ENCODE results near the gene DHCR24.

DHCR24 gene

GRCh38 chr1:54846301-54846700 lies 40.7 kb downstream of the DHCR24 start:
- Histone ChIP-seq H3K4me3 (ENCODE audit: low read length, poor library complexity, severe bottlenecking) (no peak overlapping the region), H3K36me3 (ENCODE audit: insufficient read depth, low read length) (peaks cover 61% of the 10 kb centered on the region; the same call in 1 of the 2 replicates), H3F3A (ENCODE audit: low read depth) (no peaks in the 10 kb centered on the region), H2AFZ (ENCODE audit: low read length) (no peak overlapping the region), H3K9me3 (ENCODE audit: insufficient read depth, low read depth, low read length) (no peaks in the 10 kb centered on the region), H3K27me3 (ENCODE audit: insufficient read depth, low read length, poor library complexity, severe bottlenecking) (no peaks in the 10 kb centered on the region), H4K20me1 (ENCODE audit: insufficient read depth, low read length, poor library complexity, severe bottlenecking) (no peaks in the 10 kb centered on the region), H3K79me2 (ENCODE audit: insufficient read depth, low read length) (no peaks in the 10 kb centered on the region), H3K4me2 (ENCODE audit: low read depth, low read length, poor library complexity, severe bottlenecking) (no peak overlapping the region), H3K9ac (ENCODE audit: low read depth, low read length, poor library complexity, severe bottlenecking) (no peak overlapping the region), H3K4me1 (ENCODE audit: insufficient read depth, low read length, poor library complexity, severe bottlenecking) (no peaks in the 10 kb centered on the region), H3K9me2 (replicated peaks; ENCODE audit: low read depth, low read length) (no peaks in the 10 kb centered on the region)
- no peak for TF ChIP-seq EZH2phosphoT487 (IDR thresholded peaks at IDR 0.05; ENCODE audit: borderline replicate concordance)
- TF ChIP-seq CTCF (conservative IDR thresholded peaks at IDR 0.05; ENCODE audit: low read length), result no peak

- Histone ChIP-seq H4K20me1 (ENCODE audit: insufficient read depth, low read length, poor library complexity, severe bottlenecking) (no peaks in the 10 kb centered on the region), H3K79me2 (ENCODE audit: insufficient read depth, low read length) (no peaks in the 10 kb centered on the region), H3K9me2 (replicated peaks; ENCODE audit: low read depth, low read length) (no peaks in the 10 kb centered on the region), H3K36me3 (ENCODE audit: insufficient read depth, low read length) (peaks cover 56% of the 10 kb centered on the region; the same call in 1 of the 2 replicates), H3K9ac (ENCODE audit: low read depth, low read length, poor library complexity, severe bottlenecking) (no peak overlapping the region), H3K4me2 (ENCODE audit: low read depth, low read length, poor library complexity, severe bottlenecking) (no peak overlapping the region), H3K4me3 (ENCODE audit: low read length, poor library complexity, severe bottlenecking) (no peak overlapping the region), H2AFZ (ENCODE audit: low read length) (no peak overlapping the region), H3F3A (ENCODE audit: low read depth) (no peaks in the 10 kb centered on the region), H3K4me1 (ENCODE audit: insufficient read depth, low read length, poor library complexity, severe bottlenecking) (no peaks in the 10 kb centered on the region), H3K9me3 (ENCODE audit: insufficient read depth, low read depth, low read length) (no peaks in the 10 kb centered on the region), H3K27me3 (ENCODE audit: insufficient read depth, low read length, poor library complexity, severe bottlenecking) (no peaks in the 10 kb centered on the region)
- no peak for TF ChIP-seq CTCF (conservative IDR thresholded peaks at IDR 0.05; ENCODE audit: low read length)
These were observed 41.2 kb downstream of the DHCR24 start for GRCh38 chr1:54845772-54846171.

DNA sequence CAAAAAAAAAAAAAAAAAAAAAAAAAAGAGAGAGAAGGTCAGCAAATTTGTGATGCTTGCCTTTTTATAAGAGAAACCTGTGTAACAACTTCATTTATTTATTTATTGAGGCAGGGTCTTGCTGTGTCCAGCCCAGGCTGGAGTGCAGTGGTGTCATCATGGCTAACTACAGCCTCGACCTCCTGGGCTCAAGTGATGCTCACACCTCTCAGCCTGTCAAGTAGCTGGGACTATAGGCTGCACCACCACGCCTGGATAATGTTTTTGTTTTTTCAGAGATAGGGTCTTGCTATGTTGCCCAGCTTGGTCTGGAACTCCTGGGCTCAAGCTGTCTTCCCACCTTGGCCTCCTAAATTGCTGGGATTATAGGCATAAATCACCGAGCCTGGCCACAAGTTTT lies 42.4 kb downstream of the DHCR24 start:
- Histone ChIP-seq H3K79me2 (ENCODE audit: insufficient read depth, low read length) (no peaks in the 10 kb centered on the region), H3K4me1 (ENCODE audit: insufficient read depth, low read length, poor library complexity, severe bottlenecking) (no peaks in the 10 kb centered on the region), H3K9me3 (ENCODE audit: insufficient read depth, low read depth, low read length) (no peaks in the 10 kb centered on the region), H3K27me3 (ENCODE audit: insufficient read depth, low read length, poor library complexity, severe bottlenecking) (no peaks in the 10 kb centered on the region), H3K9me2 (replicated peaks; ENCODE audit: low read depth, low read length) (no peaks in the 10 kb centered on the region), H2AFZ (ENCODE audit: low read length) (no peak overlapping the region), H3K4me2 (ENCODE audit: low read depth, low read length, poor library complexity, severe bottlenecking) (no peak overlapping the region), H3K9ac (ENCODE audit: low read depth, low read length, poor library complexity, severe bottlenecking) (no peak overlapping the region), H3F3A (ENCODE audit: low read depth) (no peaks in the 10 kb centered on the region), H3K36me3 (ENCODE audit: insufficient read depth, low read length) (peaks cover 44% of the 10 kb centered on the region; the same call in 1 of the 2 replicates), H4K20me1 (ENCODE audit: insufficient read depth, low read length, poor library complexity, severe bottlenecking) (no peaks in the 10 kb centered on the region), H3K4me3 (ENCODE audit: low read length, poor library complexity, severe bottlenecking) (no peak overlapping the region)
- no peak for TF ChIP-seq CTCF (conservative IDR thresholded peaks at IDR 0.05; ENCODE audit: low read length)

Data from Loucy (cell line).